HG03196 (cell line): ENCODE data around the gene CD8A.
"Not testable (repeated sequence)": the region's sequence is repeated elsewhere in the genome, so short reads cannot be mapped to it uniquely, and the experiment has no call there.

ENCODE experiments used
- ATAC-seq: cut with Tn5 transposase; IDR thresholded peaks from one replicate; pipeline ENCODE4 v1.9.1; 2021; ENCODE audit not compliant: unreplicated experiment

The CD8A gene

DNA sequence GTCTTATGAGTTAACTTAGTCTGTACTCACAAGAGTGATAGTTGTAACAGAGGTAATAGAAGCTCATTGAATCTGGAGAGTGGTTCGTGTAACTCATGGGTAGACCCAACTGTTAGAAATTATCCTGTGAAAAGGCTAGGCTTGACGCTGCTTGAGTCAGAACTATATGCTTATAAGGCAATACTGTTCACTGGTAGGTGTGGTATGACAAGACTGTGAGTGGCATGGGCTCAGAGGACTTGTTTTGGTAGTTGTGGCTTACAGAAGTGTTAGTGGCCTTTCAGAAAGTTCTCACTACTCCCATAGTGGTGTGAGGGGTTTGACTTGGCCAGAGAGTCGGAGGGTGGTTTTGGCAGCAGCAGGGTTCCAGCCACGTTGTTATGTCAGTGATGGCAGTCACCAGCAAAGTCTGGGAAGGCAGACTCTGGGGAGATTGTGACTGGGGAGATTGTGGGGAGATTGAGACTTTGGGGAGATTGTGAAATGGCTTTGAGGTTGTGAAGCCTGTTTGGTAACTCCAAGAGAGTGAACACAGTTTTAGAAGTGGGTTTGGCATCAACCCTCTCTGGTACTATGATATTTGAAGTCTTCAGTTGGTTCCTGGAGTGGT, 48.7 kb downstream of the CD8A start:
- ATAC-seq, result not testable (repeated sequence)

DNA sequence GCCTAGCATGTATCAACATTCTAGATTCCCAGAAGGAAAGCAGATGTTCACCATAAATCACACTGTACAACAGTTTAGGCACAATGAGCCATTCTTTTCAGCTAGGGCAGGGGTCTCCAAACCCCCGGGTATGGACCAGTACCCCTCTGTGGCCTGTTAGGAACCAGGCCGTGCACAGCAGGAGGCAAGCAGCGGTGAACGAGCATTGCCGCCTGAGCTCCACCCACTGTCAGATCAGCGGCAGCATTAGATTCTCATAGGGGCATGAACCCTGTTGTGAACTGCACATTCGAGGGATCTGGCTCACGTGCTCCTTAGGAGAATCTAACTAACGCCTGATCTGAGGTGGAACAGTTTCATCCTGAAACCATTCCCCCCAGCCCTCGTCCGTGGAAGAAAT, 50.8 kb downstream of the CD8A start:
- not testable (repeated sequence) for ATAC-seq

DNA sequence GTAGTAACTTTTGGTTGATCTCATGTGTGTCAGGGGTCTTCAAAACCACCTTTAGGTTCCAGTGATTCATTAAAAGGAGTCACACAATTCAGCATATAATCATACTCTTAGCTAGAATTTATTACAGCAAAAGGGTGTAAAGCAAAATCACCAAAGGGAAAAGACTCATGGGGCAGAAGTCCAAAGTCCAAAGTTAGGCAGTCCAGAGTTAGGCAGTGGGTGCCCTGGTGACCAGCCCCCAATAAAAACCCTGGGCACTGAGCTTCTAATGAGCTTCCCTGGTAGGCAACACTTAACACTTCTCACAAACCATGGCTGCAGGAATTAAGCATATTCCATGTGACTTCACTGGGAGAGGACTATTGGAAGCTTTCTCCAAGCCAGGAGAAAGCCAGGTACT, 51.2 kb downstream of the CD8A start:
- ATAC-seq, result not testable (repeated sequence)

- ATAC-seq, result not testable (repeated sequence)
These were observed 55.8 kb downstream of the CD8A start for GRCh38 chr2:86734896-86735295.
